Loucy (cell line): Measurements from ENCODE around the gene SPP1.

Source experiments
- H2AFZ ChIP-seq: fragments of 200-600 bp; sonication (generic); 2 replicates; pipeline ENCODE4 v1.6.0; 2016; ENCODE audit warnings: antibody characterized with exemption, mild to moderate bottlenecking, low read length, moderate library complexity
- H3F3A ChIP-seq: fragments of 200-600 bp; 2 replicates; pipeline ENCODE4 v1.6.0; 2016; ENCODE audit warnings: antibody characterized with exemption, low read depth, mild to moderate bottlenecking
- H3K27me3 ChIP-seq: fragments of 200-600 bp; sonication (generic); 2 replicates; pipeline ENCODE4 v1.6.1; 2014; ENCODE audit warnings: low read length, mild to moderate bottlenecking; ENCODE audit not compliant: insufficient read depth, poor library complexity, severe bottlenecking
- H3K36me3 ChIP-seq: fragments of 200-600 bp; sonication (generic); 2 replicates; pipeline ENCODE4 v1.6.1; 2016; ENCODE audit warnings: low read length; ENCODE audit not compliant: insufficient read depth
- H3K4me1 ChIP-seq: fragments of 200-600 bp; sonication (generic); 2 replicates; pipeline ENCODE4 v1.5.1; 2014; ENCODE audit warnings: low read length, mild to moderate bottlenecking; ENCODE audit not compliant: insufficient read depth, poor library complexity, severe bottlenecking
- H3K4me2 ChIP-seq: fragments of 200-600 bp; sonication (generic); 2 replicates; pipeline ENCODE4 v1.6.0; 2014; ENCODE audit warnings: antibody characterized with exemption, low read length, low read depth, mild to moderate bottlenecking; ENCODE audit not compliant: poor library complexity, severe bottlenecking
- H3K4me3 ChIP-seq: fragments of 200-600 bp; sonication (generic); 2 replicates; pipeline ENCODE4 v1.5.1; 2014; ENCODE audit warnings: low read length, mild to moderate bottlenecking, mixed read lengths; ENCODE audit not compliant: poor library complexity, severe bottlenecking
- H3K79me2 ChIP-seq: fragments of 200-600 bp; sonication (generic); 2 replicates; pipeline ENCODE4 v1.6.1; 2014; ENCODE audit warnings: low read length; ENCODE audit not compliant: insufficient read depth
- H3K9ac ChIP-seq: fragments of 200-600 bp; sonication (generic); 2 replicates; pipeline ENCODE4 v1.6.0; 2014; ENCODE audit warnings: mild to moderate bottlenecking, low read depth, low read length, moderate library complexity; ENCODE audit not compliant: poor library complexity, severe bottlenecking
- H3K9me2 ChIP-seq: fragments of 200-600 bp; sonication (generic); replicated peaks from 2 replicates; pipeline ENCODE4 v1.6.1; 2016; ENCODE audit warnings: low read depth, low read length, mixed read lengths
- H3K9me3 ChIP-seq: fragments of 200-600 bp; sonication (generic); 2 replicates; pipeline ENCODE4 v1.6.1; 2014; ENCODE audit warnings: mild to moderate bottlenecking, antibody characterized with exemption, low read length, low read depth; ENCODE audit not compliant: insufficient read depth
- H4K20me1 ChIP-seq: fragments of 200-600 bp; sonication (generic); 2 replicates; pipeline ENCODE4 v1.6.0; 2014; ENCODE audit warnings: antibody characterized with exemption, low read length, mild to moderate bottlenecking; ENCODE audit not compliant: insufficient read depth, poor library complexity, severe bottlenecking
- EZH2phosphoT487 ChIP-seq: fragments of 200-600 bp; IDR thresholded peaks from 2 replicates; pipeline ENCODE4 v1.6.1; 2018; ENCODE audit warnings: antibody characterized with exemption, mild to moderate bottlenecking, moderate library complexity, borderline replicate concordance
- TF ChIP-seq, protein P1 (sequence below): fragments of 200-600 bp; sonication (generic); conservative IDR thresholded peaks from 2 replicates; pipeline ENCODE4 v1.5.1; 2014; ENCODE audit warnings: mild to moderate bottlenecking, antibody characterized with exemption, low read length

SPP1 gene

DNA sequence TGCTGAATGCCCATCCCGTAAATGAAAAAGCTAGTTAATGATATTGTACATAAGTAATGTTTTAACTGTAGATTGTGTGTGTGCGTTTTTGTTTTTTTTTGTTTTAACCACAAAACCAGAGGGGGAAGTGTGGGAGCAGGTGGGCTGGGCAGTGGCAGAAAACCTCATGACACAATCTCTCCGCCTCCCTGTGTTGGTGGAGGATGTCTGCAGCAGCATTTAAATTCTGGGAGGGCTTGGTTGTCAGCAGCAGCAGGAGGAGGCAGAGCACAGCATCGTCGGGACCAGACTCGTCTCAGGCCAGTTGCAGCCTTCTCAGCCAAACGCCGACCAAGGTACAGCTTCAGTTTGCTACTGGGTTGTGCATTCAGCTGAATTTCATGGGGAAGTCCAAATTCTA is at the start of gene SPP1:
Gene SPP1 (plus strand): TSS at position 249 of the 400 bp plus-strand sequence. CDS start 1,182 bp downstream, outside the sequence.
- Histone ChIP-seq H3K4me3 (peak within 1 kb of the TSS; percentile 66), H3K79me2 (no peaks in the 10 kb centered on the region), H3K9me2 (no peaks in the 10 kb centered on the region), H3K27me3 (no peaks in the 10 kb centered on the region), H3K36me3 (no peaks in the 10 kb centered on the region), H3K9me3 (no peaks in the 10 kb centered on the region), H4K20me1 (no peaks in the 10 kb centered on the region), H2AFZ (peak within 1 kb of the TSS; percentile 16; the same call in 1 of the 2 replicates), H3K4me2 (peak within 1 kb of the TSS; percentile 69), H3K4me1 (peaks cover 20% of the 10 kb centered on the region), H3F3A (0 out of 2 replicates have a peak, but pooled peaks cover 2% of the 10 kb centered on the region), H3K9ac (peak within 1 kb of the TSS; percentile 26)
- TF ChIP-seq, protein P1, sequence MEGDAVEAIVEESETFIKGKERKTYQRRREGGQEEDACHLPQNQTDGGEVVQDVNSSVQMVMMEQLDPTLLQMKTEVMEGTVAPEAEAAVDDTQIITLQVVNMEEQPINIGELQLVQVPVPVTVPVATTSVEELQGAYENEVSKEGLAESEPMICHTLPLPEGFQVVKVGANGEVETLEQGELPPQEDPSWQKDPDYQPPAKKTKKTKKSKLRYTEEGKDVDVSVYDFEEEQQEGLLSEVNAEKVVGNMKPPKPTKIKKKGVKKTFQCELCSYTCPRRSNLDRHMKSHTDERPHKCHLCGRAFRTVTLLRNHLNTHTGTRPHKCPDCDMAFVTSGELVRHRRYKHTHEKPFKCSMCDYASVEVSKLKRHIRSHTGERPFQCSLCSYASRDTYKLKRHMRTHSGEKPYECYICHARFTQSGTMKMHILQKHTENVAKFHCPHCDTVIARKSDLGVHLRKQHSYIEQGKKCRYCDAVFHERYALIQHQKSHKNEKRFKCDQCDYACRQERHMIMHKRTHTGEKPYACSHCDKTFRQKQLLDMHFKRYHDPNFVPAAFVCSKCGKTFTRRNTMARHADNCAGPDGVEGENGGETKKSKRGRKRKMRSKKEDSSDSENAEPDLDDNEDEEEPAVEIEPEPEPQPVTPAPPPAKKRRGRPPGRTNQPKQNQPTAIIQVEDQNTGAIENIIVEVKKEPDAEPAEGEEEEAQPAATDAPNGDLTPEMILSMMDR: peak; percentile 15; the same call in 1 of the 2 replicates
- no peak for TF ChIP-seq EZH2phosphoT487

DNA sequence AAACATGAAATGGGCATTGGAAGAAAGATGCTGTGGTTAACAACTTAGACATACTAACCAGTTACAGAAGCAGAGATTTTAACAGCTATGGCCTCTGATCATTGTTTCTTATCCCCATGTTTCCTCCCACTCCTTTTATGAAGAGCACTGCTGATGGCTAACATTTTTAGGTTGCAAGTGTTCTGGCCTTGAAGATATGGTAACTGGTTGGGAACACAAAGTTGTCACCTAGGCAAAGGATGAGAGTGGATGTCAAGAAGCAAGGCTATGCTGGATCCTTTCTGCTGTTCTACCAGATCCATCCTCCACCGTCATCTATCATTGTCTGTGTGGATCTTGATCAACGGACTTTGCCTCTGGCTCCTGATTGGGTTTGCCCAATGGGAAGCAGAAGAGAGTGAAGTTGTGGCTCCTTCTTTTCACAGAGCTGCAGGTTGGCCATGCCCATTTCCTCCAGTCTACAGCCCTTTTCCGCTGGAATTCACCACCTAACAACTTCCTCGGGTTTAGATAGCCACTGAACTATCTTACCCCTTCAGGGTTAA is 48.9 kb upstream of the SPP1 start:
- Histone ChIP-seq H3K27me3 (no peaks in the 10 kb centered on the region), H3K79me2 (no peaks in the 10 kb centered on the region), H3K9me2 (no peaks in the 10 kb centered on the region), H3K9ac (no peak overlapping the region), H3K4me2 (no peak overlapping the region), H4K20me1 (no peaks in the 10 kb centered on the region), H3K4me3 (no peak overlapping the region), H3K9me3 (no peaks in the 10 kb centered on the region), H3F3A (no peaks in the 10 kb centered on the region), H3K36me3 (no peaks in the 10 kb centered on the region), H3K4me1 (no peaks in the 10 kb centered on the region), H2AFZ (no peak overlapping the region)
- TF ChIP-seq, protein P1: no peak
- no peak for TF ChIP-seq EZH2phosphoT487

DNA sequence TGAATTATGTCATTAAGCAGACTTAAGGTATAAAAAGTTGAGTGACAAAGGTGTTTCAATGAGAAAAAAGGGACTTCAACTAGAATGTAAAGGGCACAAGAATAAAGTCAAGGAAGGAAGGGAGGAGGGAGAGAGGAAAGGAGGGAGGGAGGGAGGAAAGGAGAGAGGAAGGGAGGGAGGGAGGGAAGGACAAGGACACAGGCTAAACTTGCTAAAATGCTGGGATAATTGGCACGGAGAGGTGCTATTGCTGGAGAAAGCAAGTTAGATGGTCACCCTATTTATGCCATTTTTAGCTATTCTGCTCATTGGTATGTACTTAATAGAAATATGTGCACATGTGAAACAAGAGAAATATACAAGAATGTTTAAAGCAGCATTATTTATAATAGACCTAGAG is 44.9 kb upstream of the SPP1 start:
- no peak overlapping the region for H3K4me3 ChIP-seq
- H3F3A ChIP-seq: no peaks in the 10 kb centered on the region
- no peaks in the 10 kb centered on the region for H3K9me2 ChIP-seq
- no peak overlapping the region for H2AFZ ChIP-seq
- H3K9ac ChIP-seq: no peak overlapping the region
- TF ChIP-seq, protein P1: no peak
- no peak for TF ChIP-seq EZH2phosphoT487
- H3K4me1 ChIP-seq: no peaks in the 10 kb centered on the region
- H3K79me2 ChIP-seq: no peaks in the 10 kb centered on the region
- H4K20me1 ChIP-seq: no peaks in the 10 kb centered on the region
- no peak overlapping the region for H3K4me2 ChIP-seq
- no peaks in the 10 kb centered on the region for H3K36me3 ChIP-seq
- H3K27me3 ChIP-seq: no peaks in the 10 kb centered on the region
- H3K9me3 ChIP-seq: peaks cover 3% of the 10 kb centered on the region; the same call in 1 of the 2 replicates
